NCI-H2171 treated with DMSO at 0.1 percent for 48 hours (cell line): ENCODE measurements around the gene BRAT1.
"Not testable (repeated sequence)": the region's sequence is repeated elsewhere in the genome, so short reads cannot be mapped to it uniquely, and the experiment has no call there.

Experiments used
- DNase-seq: peaks from one replicate; lab custom pipeline; 2025; lab: John Stamatoyannopoulos, UW

The BRAT1 gene

DNA sequence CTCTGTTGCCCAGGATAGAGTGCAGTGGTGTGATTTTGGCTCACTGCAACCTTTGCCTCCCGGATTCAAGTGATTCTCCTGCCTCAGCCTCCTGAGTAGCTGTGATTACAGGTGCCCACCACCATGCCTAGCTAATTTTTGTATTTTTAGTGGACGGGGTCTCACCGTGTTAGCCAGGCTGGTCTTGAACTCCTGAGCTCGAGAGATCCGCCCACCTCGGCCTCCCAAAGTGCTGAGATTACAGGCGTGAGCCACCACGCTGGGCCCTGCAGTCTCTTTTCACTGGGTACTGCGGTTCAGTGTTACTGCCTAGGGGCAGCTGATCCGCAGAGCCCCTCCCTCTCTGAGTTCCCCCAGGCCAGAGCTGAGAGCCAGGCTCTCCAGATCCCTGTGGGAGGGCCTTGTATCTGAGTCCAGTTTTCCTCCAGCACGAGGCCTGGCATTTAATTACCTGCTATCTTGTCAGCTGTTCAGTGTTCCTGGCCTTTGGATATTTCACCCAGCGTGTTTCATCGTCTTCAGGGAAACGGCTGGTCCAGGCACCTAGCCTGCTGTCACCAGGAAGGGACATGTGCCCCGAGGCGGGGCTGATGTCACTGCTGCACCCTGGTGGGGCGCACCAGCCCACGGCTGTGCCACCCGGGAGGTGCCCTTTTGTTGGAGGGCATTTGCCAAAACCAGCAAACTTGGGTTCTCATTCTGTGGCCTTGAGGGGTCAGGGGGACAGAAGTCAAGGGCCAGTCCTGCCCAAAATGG is 19.3 kb downstream of the BRAT1 start:
- not testable (repeated sequence) for DNase-seq

- not testable (repeated sequence) for DNase-seq
These were observed 21.1 kb downstream of the BRAT1 start for GRCh38 chr7:2534214-2534613.

DNA sequence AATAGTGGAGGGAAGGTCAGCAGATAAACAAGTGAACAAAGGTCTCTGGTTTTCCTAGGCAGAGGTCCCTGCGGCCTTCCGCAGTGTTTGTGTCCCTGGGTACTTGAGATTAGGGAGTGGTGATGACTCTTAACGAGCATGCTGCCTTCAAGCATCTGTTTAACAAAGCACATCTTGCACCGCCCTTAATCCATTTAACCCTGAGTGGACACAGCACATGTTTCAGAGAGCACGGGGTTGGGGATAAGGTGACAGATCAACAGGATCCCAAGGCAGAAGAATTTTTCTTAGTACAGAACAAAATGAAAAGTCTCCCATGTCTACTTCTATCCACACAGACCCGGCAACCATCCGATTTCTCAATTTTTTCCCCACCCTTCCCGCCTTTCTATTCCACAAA is 21.8 kb downstream of the BRAT1 start:
- DNase-seq = not testable (repeated sequence)

- not testable (repeated sequence) for DNase-seq
These were observed 22.5 kb downstream of the BRAT1 start for GRCh38 chr7:2532816-2533215.

DNA sequence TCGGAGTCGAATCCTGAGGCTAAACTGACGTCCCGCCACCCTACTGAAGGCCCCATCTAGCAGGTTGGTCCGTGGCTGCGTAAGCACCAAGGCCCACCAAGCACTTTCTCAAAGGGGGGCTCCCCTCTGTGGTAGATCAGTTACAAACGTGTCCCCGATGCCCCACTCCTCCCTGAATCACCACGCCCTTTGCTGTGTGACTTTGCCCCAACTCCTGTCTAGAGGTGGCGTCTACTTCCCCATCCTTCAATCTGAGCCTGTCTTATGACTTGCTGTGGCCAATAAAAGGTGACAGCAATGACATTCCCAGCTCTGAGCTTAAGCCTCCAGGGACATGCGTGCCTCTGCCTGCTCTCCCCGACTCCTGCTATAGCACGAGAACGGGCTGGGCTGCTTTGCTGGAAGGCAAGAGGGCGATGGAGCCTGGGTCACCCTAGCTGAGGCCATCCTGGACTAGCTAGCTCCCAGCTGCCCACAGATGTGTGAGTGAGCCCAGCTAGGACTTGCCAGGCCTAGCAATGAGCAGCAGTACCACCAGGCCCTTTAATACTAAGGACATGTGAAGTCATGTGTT is 23.0 kb downstream of the BRAT1 start:
- peak; percentile 37 for DNase-seq

- not testable (repeated sequence) for DNase-seq
These were observed 23.6 kb downstream of the BRAT1 start for GRCh38 chr7:2531796-2532110.

DNA sequence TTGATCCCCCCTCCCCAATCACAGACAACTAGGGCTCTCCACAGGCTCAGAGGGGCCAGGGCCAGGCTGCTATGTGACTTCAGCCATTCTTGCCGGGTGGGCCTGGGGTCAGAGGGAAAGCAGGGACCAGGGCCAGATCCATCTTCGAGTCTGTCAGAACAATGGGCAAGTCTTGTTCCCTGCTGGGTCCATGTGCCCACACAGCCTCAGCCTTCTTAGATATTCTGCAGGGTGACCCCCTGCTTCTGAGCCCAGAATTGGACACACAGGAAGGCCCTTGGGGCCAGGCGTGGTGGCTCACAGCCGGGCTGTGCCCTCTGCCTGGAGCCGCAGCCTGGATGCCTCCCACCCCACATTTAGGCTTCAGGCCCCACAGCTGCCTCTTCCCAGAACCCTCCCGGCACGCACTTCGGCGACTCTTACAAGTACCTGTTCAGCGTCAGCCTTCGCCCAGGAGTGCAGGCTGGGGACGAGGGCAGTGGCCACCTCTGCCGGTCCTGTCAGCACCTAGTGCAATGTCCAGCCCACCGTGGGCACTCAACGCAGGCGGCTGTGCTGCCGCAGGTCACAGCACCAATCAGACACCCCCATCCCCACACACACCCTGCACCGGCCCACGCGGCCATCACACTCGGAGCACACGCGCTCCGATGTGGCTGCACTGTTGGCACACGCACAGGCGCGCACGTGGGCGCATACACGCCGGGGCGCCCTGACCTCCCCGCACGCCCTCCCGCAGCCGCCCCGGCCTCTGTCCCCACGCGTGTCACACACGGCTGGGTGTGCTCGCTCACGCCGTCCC is 24.1 kb downstream of the BRAT1 start:
- peak; percentile 46 for DNase-seq

GRCh38 chr7:2530071-2530987 is 25.0 kb downstream of the BRAT1 start:
- DNase-seq = peak; percentile 40

- no peak for DNase-seq
These were observed 25.9 kb downstream of the BRAT1 start for GRCh38 chr7:2529161-2530070.

GRCh38 chr7:2528481-2529095 is 26.7 kb downstream of the BRAT1 start:
- no peak for DNase-seq

- DNase-seq = no peak
These were observed 27.5 kb downstream of the BRAT1 start for GRCh38 chr7:2527505-2528467.

- DNase-seq = no peak
These were observed 28.4 kb downstream of the BRAT1 start for GRCh38 chr7:2526659-2527504.

DNA sequence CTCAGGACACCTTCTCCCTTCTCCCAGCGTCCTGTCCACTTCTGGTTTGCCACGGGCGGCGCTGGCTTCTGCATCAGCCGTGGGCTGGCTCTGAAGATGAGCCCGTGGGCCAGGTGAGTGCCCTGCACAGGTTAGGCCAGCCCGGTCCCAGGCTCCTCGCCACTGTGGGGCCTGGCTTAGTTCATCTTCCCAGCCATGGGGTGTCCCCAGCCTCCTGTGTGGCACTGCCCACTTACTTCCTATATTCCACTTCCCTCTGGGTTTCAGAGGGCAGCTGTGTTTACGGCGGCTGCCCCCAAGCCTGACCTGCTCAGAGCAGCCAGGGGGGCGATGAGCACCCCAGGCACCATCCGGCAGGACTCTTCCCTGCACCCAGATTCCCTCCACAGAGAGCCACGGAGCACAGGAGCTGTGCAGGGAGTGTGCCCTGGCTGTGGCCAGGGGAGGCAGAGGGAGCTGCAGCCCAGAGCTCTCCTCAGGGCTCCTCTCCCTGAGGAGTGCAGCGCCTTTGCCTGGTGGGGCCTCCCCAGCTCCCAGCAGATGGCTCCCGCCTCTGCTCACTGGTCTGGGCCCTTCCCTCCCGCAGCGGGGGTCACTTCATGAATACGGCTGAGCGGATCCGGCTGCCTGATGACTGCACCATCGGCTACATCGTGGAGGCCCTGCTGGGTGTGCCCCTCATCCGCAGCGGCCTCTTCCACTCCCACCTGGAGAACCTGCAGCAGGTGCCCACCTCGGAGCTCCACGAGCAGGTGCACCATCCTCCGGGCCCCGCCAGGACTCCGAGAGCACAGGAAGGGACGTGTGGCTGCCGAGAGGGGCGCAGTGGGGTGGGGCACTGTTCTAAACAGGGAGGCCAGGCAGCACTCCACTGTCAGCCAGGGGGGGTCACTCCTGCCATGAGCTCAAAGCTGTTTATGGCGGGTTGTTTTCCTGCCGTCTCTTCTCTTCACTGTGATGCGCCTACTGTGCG is 29.4 kb downstream of the BRAT1 start:
- DNase-seq = peak; percentile 35

- DNase-seq = no peak
These were observed 30.3 kb downstream of the BRAT1 start for GRCh38 chr7:2524808-2525657.

GRCh38 chr7:2523941-2524807 is 31.1 kb downstream of the BRAT1 start:
- DNase-seq = peak; percentile 91
